T follicular helper cell (primary cell): ENCODE results near the gene ARHGAP32.
"Not testable (repeated sequence)": the region's sequence is repeated elsewhere in the genome, so short reads cannot be mapped to it uniquely, and the experiment has no call there.

Experiments used
- DNase-seq: peaks from one replicate; pipeline ENCODE4 v3.0.0-alpha.2; 2020; ENCODE audit warnings: low read depth

Gene ARHGAP32

GRCh38 chr11:128933481-128934178 is 258.5 kb downstream of the ARHGAP32 start:
- DNase-seq: no peak

GRCh38 chr11:128931668-128932067 is 260.5 kb downstream of the ARHGAP32 start:
- DNase-seq: no peak

GRCh38 chr11:128931066-128931465 is 261.1 kb downstream of the ARHGAP32 start:
- DNase-seq: no peak

- DNase-seq: no peak
Observed at GRCh38 chr11:128929991-128930390, 262.1 kb downstream of the ARHGAP32 start.

- no peak for DNase-seq
Observed at GRCh38 chr11:128929468-128929867, 262.7 kb downstream of the ARHGAP32 start.

DNA sequence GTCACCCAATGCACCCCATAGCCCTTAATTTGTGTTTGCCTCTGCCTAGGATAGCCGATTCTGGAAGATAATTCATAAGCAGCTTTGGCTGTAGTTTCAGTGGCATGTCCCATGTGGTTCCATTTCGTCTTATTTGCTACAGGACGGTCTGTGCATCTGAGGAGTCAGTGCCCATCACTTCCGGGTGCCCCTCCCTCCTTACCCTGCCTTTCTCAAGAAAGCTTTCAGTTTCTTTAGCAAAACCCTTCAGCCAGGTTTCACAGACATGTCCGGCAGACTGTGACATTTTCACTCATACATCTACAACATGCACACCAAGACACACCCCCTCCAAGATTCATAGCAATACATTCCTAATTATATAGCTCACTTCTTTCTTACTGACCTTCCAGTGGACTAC is 263.7 kb downstream of the ARHGAP32 start:
- DNase-seq: no peak

GRCh38 chr11:128927683-128928336 is 264.3 kb downstream of the ARHGAP32 start:
- no peak for DNase-seq

DNA sequence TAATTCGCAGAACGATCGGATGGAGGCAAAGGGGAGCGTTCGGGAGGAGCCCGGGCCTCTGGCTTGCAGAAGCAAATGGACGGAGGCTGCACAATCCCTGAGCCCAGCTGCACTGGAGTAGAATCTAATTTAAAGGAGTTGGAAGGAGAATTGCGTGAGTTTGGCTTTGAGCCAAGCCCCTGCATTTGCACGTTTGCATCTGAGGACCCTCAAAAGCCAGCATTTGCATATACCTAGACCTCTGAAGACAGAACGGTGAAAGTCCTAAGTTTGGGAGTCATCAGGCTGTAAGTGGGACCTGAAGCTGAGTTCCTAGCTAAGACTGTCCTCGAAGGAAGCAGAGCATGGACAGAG is 265.0 kb downstream of the ARHGAP32 start:
- no peak for DNase-seq

DNA sequence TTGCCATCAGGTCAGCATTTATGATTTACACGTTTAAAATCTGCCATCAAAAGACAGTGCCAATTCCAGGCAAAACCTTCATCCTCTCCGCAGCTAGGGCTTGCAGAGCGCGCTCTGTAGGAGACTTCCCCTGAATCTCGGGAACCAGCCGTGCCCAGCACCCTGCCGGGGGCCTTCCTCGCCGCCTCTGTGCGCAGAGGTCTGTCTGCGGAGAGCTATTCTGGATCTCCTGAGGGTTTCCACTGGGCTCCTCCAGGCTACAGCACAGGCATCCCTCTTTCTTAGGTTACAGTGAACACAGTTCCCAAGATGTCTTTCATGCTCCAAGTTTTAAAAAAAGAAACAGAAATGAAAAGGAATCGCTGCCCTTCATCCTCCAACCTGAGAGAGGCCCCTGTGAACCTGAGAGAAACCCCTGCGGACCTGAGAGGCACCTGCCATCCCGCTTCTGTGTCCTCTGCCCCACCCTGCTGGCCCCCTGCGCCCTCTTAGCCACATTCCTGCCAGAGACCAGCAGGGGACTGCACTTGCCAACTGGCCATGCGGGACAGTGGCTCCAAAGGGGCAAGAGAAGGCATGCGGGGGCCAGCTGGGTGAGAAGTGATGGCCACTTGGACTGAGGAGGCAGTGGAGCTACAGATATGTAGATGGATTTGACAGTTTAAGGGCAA is 265.6 kb downstream of the ARHGAP32 start:
- no peak for DNase-seq

DNA sequence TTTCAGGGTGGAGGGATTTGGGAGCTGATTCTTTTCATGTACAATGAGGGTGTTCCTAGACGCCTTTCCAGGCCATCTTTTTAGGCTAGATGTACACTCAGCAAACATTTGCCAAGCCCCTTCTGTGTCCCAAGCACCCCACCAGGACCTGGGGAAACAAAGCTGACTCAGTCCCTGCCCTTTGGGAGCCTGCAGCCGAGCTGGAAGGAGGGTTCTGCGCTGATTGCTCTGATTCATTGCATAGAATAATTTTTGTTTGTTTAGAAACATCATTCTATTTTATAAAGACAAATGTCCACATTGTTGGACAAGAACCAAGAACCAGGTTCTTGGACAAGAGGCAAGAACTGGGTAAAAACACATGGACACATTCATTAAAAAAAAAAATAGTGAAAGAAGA is 266.1 kb downstream of the ARHGAP32 start:
- no peak for DNase-seq

DNA sequence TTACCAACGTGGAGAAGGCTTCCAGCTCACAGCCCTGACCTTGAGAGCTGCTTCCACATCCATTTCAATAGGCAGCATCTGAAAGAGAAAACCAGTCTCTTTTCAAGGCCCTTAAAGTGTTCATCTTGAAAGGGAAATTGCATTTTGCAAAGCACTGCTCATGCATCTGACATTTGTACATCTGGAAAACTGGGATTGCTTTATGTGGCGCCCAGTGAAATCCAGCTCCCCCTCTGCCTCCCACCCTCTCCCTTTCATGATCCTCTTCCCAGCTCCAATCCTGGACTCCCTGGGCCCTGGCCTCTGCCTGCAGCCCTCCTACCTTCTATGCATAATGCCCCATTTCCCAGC is 266.9 kb downstream of the ARHGAP32 start:
- no peak for DNase-seq

DNA sequence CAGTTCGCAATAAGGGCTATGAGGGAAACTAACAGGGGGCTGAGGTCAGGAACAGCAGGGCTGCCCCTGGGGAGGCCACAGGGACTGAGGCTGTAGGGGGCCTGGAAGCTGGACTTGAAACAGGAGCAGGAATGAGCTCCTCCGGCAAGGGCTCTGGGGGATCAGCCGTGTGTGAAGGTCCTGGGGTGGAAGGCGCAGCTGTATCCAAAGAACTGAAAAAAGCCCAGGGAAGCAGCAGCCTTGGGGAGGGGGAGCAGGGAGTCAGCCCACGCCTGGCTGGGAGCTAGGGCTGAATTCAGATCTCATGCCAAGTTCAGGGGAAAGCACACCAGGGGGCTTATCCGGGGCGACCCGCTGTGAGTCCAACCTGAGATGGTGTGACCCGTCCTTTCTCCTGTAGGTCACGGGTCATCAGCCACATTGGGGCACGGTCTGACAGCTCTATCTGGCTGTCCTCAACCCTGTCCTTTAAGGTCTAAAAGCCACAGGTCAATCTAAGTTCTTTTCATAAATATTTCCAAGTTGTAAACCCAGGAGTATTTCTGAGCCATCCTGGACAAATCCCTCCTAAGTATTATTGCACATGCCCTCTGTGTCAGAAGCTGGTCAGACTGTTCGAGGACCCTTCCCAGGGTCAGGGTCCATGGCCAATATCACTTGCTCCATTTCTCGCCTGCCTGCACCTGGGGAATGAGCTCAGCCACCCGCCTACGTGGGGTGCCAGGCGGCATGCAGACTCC is 267.4 kb downstream of the ARHGAP32 start:
- no peak for DNase-seq

- DNase-seq: no peak
Observed at GRCh38 chr11:128924104-128924503, 268.0 kb downstream of the ARHGAP32 start.

DNA sequence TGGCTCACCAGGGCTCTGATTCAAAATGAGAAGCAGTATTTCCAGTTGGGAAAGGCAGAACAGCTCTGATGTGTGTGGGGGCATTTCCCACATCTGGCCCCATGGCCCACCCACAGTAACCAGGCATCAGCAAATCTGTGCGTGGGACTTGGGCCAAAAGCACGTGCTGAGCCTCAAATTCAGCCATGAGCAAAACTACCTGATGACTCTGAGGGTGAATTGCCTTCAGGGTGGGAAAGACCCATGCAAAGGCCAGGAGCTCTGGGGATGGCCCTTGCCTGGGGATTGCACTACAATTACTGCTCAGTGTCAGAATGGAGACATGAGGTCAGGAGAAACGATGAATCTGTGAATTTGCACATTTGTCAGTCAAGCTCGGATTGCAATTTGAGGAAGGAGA is 270.3 kb downstream of the ARHGAP32 start:
- no peak for DNase-seq

DNA sequence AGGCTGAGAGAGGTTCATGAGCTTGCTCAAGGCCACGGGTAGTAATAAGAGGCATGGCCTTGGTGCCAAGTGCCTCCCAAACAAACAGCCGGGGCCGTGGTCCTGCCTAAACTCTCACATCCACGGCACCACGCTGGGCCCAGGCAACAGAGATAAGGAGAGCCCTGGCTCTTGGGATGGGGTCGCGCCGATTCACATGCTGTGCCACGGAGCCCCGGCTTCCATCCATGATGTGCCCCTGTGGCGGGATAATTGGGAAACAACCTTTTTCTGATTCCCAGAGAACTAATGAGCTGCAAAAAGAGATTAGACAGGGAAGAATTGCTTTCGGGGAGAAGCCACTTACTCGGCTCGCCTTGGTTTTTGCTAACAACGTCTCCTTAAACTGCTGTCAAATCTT is 271.5 kb downstream of the ARHGAP32 start:
- DNase-seq: no peak

- DNase-seq: not testable (repeated sequence)
Observed at GRCh38 chr11:128919635-128920034, 272.5 kb downstream of the ARHGAP32 start.

DNA sequence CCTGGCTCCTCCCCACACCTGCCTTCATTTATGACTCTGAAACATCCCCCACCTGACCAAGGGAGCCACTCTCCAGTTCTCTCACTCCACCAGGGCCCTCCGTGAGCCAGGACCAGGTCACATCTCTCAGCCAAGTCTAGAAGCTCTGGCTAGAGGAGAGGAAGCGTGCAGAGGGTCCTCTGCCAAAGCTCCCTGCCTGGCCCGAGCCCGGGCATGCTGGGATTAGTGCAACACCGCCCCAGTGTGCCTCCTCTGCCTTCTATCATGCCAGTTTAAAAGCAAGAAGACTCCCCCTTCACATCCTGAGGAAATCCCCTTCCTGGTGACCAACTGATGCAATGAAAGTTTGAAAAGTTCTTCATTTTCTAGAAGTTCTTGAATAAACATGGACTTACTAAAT is 272.9 kb downstream of the ARHGAP32 start:
- no peak for DNase-seq

DNA sequence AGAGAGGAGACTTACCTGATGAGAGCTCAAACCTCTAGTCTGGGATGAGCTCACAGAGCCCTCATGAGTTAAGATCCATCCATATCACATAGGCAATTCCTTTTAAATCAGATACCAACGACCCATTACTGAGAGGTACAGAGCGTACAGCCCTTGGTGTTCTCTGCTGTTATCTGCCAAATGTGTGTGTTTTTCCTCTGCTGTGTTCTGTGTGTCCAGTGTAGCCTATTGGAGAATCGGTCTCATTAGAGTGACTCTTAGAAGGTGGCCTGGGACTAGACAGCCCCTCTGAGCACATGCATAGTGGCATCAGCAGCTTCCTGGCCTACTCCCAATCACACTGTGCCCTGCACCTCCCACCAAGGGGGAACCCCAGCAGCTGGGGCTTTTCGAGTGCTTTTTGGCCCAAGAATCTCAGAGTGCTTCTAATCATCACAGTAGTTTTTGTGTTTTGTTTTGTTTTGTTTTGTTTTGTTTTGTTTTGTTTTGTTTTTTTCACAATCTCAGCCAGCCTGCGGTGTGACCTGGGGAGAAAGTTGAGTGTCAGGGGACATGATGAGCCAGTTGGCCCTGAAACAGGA is 274.9 kb downstream of the ARHGAP32 start:
- DNase-seq: no peak

DNA sequence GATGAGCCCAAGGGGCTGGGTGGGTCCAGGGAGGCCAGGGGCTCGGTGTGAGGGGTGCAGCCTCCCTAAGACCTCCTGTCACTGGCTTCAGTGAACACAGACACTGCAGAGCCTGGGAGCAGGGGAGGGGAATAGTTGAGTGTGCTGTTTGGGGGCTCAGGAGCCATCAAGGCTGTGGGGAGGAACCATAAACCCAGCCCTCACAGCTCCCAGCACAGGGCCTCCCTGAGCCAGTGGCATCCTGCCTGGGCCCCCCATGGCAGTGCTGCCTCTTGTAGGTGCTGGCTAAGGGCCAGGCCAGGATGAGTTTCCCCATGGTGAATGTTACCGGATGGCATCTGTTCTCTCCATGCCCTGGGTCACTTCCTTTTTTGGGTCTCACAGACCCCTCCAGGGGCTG is 275.4 kb downstream of the ARHGAP32 start:
- no peak for DNase-seq

GRCh38 chr11:128916037-128916572 is 276.0 kb downstream of the ARHGAP32 start:
- no peak for DNase-seq

- no peak for DNase-seq
Observed at GRCh38 chr11:128915149-128915521, 277.0 kb downstream of the ARHGAP32 start.
